Femur (tissue), 1 donor: ENCODE measurements around the gene CARS2.
A peak's percentile ranks its signal among the peaks of the same experiment; 100 is the strongest.
"Not testable (repeated sequence)": the region's sequence is repeated elsewhere in the genome, so short reads cannot be mapped to it uniquely, and the experiment has no call there.

Experiments
- DNase-seq: peaks from one replicate; pipeline ENCODE4 v3.0.0-alpha.2; 2017

The CARS2 gene

GRCh38 chr13:110635405-110636002 is 70.4 kb downstream of the CARS2 start:
- DNase-seq = no peak

- DNase-seq = no peak
Observed at GRCh38 chr13:110634558-110634957, 71.4 kb downstream of the CARS2 start.

- no peak for DNase-seq
Observed at GRCh38 chr13:110633776-110634175, 72.1 kb downstream of the CARS2 start.

GRCh38 chr13:110632255-110632654 is 73.7 kb downstream of the CARS2 start:
- not testable (repeated sequence) for DNase-seq

- peak; percentile 14 for DNase-seq
Observed at GRCh38 chr13:110630566-110631119, 75.3 kb downstream of the CARS2 start.

GRCh38 chr13:110629735-110630134 is 76.2 kb downstream of the CARS2 start:
- no peak for DNase-seq

- no peak for DNase-seq
Observed at GRCh38 chr13:110628952-110629701, 76.8 kb downstream of the CARS2 start.

- DNase-seq = no peak
Observed at GRCh38 chr13:110628477-110628793, 77.5 kb downstream of the CARS2 start.

- DNase-seq = no peak
Observed at GRCh38 chr13:110627761-110628476, 78.0 kb downstream of the CARS2 start.

GRCh38 chr13:110627351-110627750 is 78.6 kb downstream of the CARS2 start:
- DNase-seq = no peak

GRCh38 chr13:110626521-110626920 is 79.4 kb downstream of the CARS2 start:
- no peak for DNase-seq

GRCh38 chr13:110625771-110626321 is 80.1 kb downstream of the CARS2 start:
- DNase-seq = no peak

GRCh38 chr13:110624766-110625756 is 80.9 kb downstream of the CARS2 start:
- DNase-seq = no peak

- DNase-seq = no peak
Observed at GRCh38 chr13:110620596-110620995, 85.3 kb downstream of the CARS2 start.

- DNase-seq = no peak
Observed at GRCh38 chr13:110618780-110619179, 87.1 kb downstream of the CARS2 start.

GRCh38 chr13:110618167-110618566 is 87.7 kb downstream of the CARS2 start:
- no peak for DNase-seq

- no peak for DNase-seq
Observed at GRCh38 chr13:110617321-110618072, 88.4 kb downstream of the CARS2 start.

- DNase-seq = no peak
Observed at GRCh38 chr13:110616103-110617101, 89.5 kb downstream of the CARS2 start.

- DNase-seq = peak; percentile 96
Observed at GRCh38 chr13:110615322-110616102, 90.4 kb downstream of the CARS2 start, which contains the start of gene NAXD. TSS of gene NAXD (plus strand) at chr13:110615545. CDS start at chr13:110615602, 57 bp downstream.
